ENCODE measurements around the gene OTOG.

Gene OTOG

DNA sequence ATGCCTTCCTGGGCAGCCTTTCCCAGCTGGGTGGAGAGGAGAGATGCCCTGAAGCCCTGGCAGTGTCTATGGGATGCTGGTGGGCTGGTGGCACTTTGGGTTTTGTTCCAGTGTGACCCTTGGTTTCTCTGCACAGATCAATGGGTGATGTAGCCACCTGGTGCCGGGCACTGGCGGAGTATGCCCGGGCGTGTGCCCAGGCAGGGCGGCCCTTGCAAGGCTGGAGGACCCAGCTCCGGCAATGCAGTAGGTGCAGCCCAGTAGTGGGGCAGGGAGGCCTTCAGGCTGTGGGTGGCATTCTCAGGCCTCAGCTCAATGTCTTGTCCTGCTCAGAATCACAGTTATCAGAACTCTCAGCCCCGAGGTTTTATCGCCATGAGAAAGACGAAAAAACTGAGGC is 11.9 kb downstream of the OTOG start:
- H3K9ac ChIP-seq, result no peak overlapping the region
- H3K27me3 ChIP-seq, result no peaks in the 10 kb centered on the region
- no peaks in the 10 kb centered on the region for H4K20me1 ChIP-seq
- no peaks in the 10 kb centered on the region for H3K9me3 ChIP-seq
- TF ChIP-seq Cebpa-rat (IDR thresholded peaks at IDR 0.05), result no peak
- H3K27ac ChIP-seq, result no peak overlapping the region
- no peak overlapping the region for H3K4me3 ChIP-seq
- peaks cover 6% of the 10 kb centered on the region for H3K4me1 ChIP-seq
- H3K36me3 ChIP-seq, result no peaks in the 10 kb centered on the region
- H3K4me2 ChIP-seq, result no peak overlapping the region

DNA sequence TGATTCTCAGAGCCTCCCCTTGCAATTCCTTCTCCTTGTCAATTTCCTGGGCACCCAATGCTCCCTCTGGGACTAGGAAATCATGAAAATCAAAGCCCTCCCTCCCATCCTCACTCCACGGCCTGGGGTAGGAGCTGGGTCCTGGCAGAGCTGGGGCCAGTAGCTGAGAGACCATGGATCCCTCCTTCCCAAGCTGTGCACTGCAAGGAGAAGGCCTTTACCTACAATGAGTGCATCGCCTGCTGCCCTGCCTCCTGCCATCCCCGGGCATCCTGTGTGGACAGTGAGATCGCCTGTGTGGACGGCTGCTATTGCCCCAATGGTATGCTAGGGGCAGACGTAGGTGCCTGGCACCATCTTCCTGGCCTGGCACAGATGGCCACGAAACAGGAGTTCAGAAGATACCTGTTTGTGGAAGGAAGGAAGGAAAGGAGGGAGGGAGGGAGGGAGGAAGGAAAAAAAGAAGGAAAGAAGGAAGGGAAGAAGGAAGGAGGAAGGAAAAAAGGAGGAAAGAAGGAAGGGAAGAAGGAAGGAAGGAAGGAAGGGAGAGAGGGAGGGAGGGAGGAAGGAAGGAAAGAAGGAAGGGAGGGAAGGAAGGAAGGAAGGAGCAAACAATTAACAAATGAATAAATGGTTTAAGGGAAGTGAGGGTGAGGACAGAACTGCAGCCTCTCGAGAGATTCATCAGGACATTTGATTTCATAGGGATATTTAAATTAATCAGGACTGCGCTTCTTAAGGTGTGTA is 12.5 kb downstream of the OTOG start:
- Histone ChIP-seq H3K4me1 (peaks cover 6% of the 10 kb centered on the region), H3K27ac (no peak overlapping the region), H3K4me3 (no peak overlapping the region), H3K4me2 (no peak overlapping the region), H3K9ac (no peak overlapping the region), H3K36me3 (no peaks in the 10 kb centered on the region), H3K27me3 (no peaks in the 10 kb centered on the region), H4K20me1 (no peaks in the 10 kb centered on the region), H3K9me3 (no peaks in the 10 kb centered on the region)
- TF ChIP-seq Cebpa-rat (IDR thresholded peaks at IDR 0.05), result no peak

GRCh38 chr11:17560281-17561110 is 13.4 kb downstream of the OTOG start:
- no peaks in the 10 kb centered on the region for H3K36me3 ChIP-seq
- no peak overlapping the region for H3K9ac ChIP-seq
- no peaks in the 10 kb centered on the region for H3K27me3 ChIP-seq
- H3K4me1 ChIP-seq, result peaks cover 6% of the 10 kb centered on the region
- no peak for TF ChIP-seq Cebpa-rat (IDR thresholded peaks at IDR 0.05)
- H4K20me1 ChIP-seq, result no peaks in the 10 kb centered on the region
- H3K4me2 ChIP-seq, result no peak overlapping the region
- H3K9me3 ChIP-seq, result no peaks in the 10 kb centered on the region
- no peak overlapping the region for H3K27ac ChIP-seq
- no peak overlapping the region for H3K4me3 ChIP-seq

- no peak overlapping the region for H3K27ac ChIP-seq
- H3K4me1 ChIP-seq, result peaks cover 6% of the 10 kb centered on the region
- TF ChIP-seq Cebpa-rat (IDR thresholded peaks at IDR 0.05), result no peak
- no peak overlapping the region for H3K9ac ChIP-seq
- no peaks in the 10 kb centered on the region for H3K36me3 ChIP-seq
- no peaks in the 10 kb centered on the region for H4K20me1 ChIP-seq
- no peaks in the 10 kb centered on the region for H3K9me3 ChIP-seq
- H3K27me3 ChIP-seq, result no peaks in the 10 kb centered on the region
- no peak overlapping the region for H3K4me3 ChIP-seq
- no peak overlapping the region for H3K4me2 ChIP-seq
Observed at GRCh38 chr11:17561111-17561415, 14.0 kb downstream of the OTOG start.

DNA sequence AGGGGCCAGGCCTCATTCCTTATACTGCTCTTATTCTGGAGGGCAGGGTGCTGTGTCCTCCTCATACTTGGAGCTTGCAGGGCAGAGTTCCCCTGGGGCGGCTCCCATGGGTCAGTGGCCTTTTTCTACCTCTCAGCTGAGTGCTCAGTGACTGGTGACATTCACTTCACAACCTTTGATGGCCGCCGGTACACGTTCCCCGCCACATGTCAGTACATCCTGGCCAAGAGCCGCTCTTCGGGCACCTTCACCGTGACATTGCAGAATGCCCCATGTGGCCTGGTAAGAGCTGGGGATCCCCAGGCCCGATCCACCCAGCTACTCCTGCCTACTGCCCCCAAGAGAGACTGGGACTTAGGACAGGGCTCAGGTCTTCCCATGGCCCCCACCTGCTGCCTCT is 14.5 kb downstream of the OTOG start:
- no peak overlapping the region for H3K27ac ChIP-seq
- peaks cover 6% of the 10 kb centered on the region for H3K4me1 ChIP-seq

GRCh38 chr11:17563231-17563646 is 16.2 kb downstream of the OTOG start:
- H4K20me1 ChIP-seq, result no peaks in the 10 kb centered on the region
- H3K27me3 ChIP-seq, result no peaks in the 10 kb centered on the region
- H3K9ac ChIP-seq, result no peak overlapping the region
- no peaks in the 10 kb centered on the region for H3K36me3 ChIP-seq
- no peak for TF ChIP-seq Cebpa-rat (IDR thresholded peaks at IDR 0.05)
- H3K9me3 ChIP-seq, result no peaks in the 10 kb centered on the region
- no peak overlapping the region for H3K4me2 ChIP-seq
- no peak overlapping the region for H3K27ac ChIP-seq
- peaks cover 1% of the 10 kb centered on the region for H3K4me1 ChIP-seq
- H3K4me3 ChIP-seq, result no peak overlapping the region

More for the DNA sequence above, 14.5 kb downstream of the OTOG start:
- no peak overlapping the region for H3K9ac ChIP-seq
- H3K36me3 ChIP-seq, result no peaks in the 10 kb centered on the region
- no peaks in the 10 kb centered on the region for H3K9me3 ChIP-seq
- H3K4me2 ChIP-seq, result no peak overlapping the region
- TF ChIP-seq Cebpa-rat (IDR thresholded peaks at IDR 0.05), result no peak
- no peak overlapping the region for H3K4me3 ChIP-seq
- H3K27me3 ChIP-seq, result no peaks in the 10 kb centered on the region
- H4K20me1 ChIP-seq, result no peaks in the 10 kb centered on the region

- no peaks in the 10 kb centered on the region for H3K4me1 ChIP-seq
- no peak for TF ChIP-seq Cebpa-rat (IDR thresholded peaks at IDR 0.05)
- no peaks in the 10 kb centered on the region for H3K27me3 ChIP-seq
Observed at GRCh38 chr11:17563961-17564686, 17.1 kb downstream of the OTOG start.

DNA sequence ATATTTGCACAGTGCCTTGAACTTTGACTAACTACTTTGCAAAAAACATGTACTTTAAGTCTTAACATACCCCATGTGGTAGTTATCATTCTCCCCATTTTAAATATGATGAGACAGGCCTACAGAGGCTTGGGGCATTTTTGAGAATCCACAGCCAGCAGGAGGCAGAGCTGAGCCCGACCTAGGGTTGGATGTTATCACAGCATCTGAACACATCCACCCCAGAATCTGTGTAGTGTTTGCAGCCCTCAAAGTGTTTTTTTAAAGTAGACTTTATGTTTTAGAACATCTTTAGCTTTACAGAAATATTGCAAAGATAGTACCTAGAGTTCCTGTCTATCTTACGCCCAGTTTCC is 17.6 kb downstream of the OTOG start:
- Histone ChIP-seq H3K27ac (no peak overlapping the region), H3K9ac (no peak overlapping the region)
- TF ChIP-seq Cebpa-rat (IDR thresholded peaks at IDR 0.05), result no peak

More at GRCh38 chr11:17563961-17564686, 17.1 kb downstream of the OTOG start:
- no peaks in the 10 kb centered on the region for H3K36me3 ChIP-seq
- no peak overlapping the region for H3K4me2 ChIP-seq
- no peak overlapping the region for H3K9ac ChIP-seq
- H3K27ac ChIP-seq, result no peak overlapping the region
- H3K9me3 ChIP-seq, result no peaks in the 10 kb centered on the region
- H3K4me3 ChIP-seq, result no peak overlapping the region
- no peaks in the 10 kb centered on the region for H4K20me1 ChIP-seq

GRCh38 chr11:17568944-17569343 is 21.9 kb downstream of the OTOG start:
- H3K9ac ChIP-seq, result no peak overlapping the region
- H3K27ac ChIP-seq, result no peak overlapping the region
- no peak overlapping the region for H3K4me2 ChIP-seq
- no peaks in the 10 kb centered on the region for H3K36me3 ChIP-seq
- TF ChIP-seq Cebpa-rat (IDR thresholded peaks at IDR 0.05), result no peak
- no peaks in the 10 kb centered on the region for H3K4me1 ChIP-seq
- H4K20me1 ChIP-seq, result no peaks in the 10 kb centered on the region
- H3K4me3 ChIP-seq, result no peak overlapping the region
- H3K27me3 ChIP-seq, result no peaks in the 10 kb centered on the region
- no peaks in the 10 kb centered on the region for H3K9me3 ChIP-seq

More for the DNA sequence above, 17.6 kb downstream of the OTOG start:
- no peak overlapping the region for H3K4me2 ChIP-seq
- no peaks in the 10 kb centered on the region for H3K9me3 ChIP-seq
- H3K4me3 ChIP-seq, result no peak overlapping the region
- H3K27me3 ChIP-seq, result no peaks in the 10 kb centered on the region
- no peaks in the 10 kb centered on the region for H3K36me3 ChIP-seq
- no peaks in the 10 kb centered on the region for H4K20me1 ChIP-seq
- no peaks in the 10 kb centered on the region for H3K4me1 ChIP-seq

DNA sequence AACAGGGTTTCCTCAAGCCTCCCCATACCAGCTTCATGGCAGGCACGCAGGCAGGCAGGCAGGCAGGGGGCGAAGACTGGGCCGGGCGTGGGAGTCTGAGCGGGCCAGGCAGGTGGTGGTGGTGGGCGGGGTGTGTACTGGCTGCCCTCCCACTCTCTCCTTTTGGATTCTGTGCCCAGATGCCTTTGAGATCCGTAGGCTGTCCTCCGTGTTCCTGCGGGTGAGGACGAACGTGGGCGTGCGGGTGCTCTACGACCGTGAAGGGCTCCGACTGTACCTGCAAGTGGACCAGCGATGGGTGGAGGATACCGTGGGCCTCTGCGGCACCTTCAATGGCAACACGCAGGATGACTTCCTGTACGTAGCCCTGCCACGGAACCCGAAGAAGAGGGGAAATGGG is 23.0 kb downstream of the OTOG start:
- H3K4me3 ChIP-seq, result no peak overlapping the region
- no peak overlapping the region for H3K4me2 ChIP-seq
- TF ChIP-seq Cebpa-rat (IDR thresholded peaks at IDR 0.05), result no peak
- no peak overlapping the region for H3K9ac ChIP-seq
- no peaks in the 10 kb centered on the region for H4K20me1 ChIP-seq
- no peaks in the 10 kb centered on the region for H3K9me3 ChIP-seq
- H3K36me3 ChIP-seq, result no peaks in the 10 kb centered on the region
- no peak overlapping the region for H3K27ac ChIP-seq
- no peaks in the 10 kb centered on the region for H3K27me3 ChIP-seq
- H3K4me1 ChIP-seq, result no peaks in the 10 kb centered on the region

Data from BLaER1 (cell line).